PC-9 (cell line): ENCODE data around the gene PPP1CC.

ENCODE experiments used
- EZH2 ChIP-seq: fragments of 200-600 bp; sonication (generic); IDR thresholded peaks from 2 replicates; pipeline ENCODE4 v1.8.0; 2017; ENCODE audit warnings: antibody characterized with exemption, low read depth
- TF ChIP-seq, protein P1 (sequence below): fragments of 200-600 bp; sonication (generic); conservative IDR thresholded peaks from 2 replicates; pipeline ENCODE4 v1.6.1; 2017; ENCODE audit warnings: mixed run types, antibody characterized with exemption, mild to moderate bottlenecking, moderate library complexity

GRCh38 chr12:110746550-110746949 lies 3.9 kb upstream of the PPP1CC start:
- TF ChIP-seq, protein P1, sequence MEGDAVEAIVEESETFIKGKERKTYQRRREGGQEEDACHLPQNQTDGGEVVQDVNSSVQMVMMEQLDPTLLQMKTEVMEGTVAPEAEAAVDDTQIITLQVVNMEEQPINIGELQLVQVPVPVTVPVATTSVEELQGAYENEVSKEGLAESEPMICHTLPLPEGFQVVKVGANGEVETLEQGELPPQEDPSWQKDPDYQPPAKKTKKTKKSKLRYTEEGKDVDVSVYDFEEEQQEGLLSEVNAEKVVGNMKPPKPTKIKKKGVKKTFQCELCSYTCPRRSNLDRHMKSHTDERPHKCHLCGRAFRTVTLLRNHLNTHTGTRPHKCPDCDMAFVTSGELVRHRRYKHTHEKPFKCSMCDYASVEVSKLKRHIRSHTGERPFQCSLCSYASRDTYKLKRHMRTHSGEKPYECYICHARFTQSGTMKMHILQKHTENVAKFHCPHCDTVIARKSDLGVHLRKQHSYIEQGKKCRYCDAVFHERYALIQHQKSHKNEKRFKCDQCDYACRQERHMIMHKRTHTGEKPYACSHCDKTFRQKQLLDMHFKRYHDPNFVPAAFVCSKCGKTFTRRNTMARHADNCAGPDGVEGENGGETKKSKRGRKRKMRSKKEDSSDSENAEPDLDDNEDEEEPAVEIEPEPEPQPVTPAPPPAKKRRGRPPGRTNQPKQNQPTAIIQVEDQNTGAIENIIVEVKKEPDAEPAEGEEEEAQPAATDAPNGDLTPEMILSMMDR = no peak
- TF ChIP-seq EZH2 = no peak
